ENCODE results near the gene CTNNA3. TPM values are rescaled to one million over a fixed set of nuclear protein-coding genes. Genes with fewer than 3 reads are reported as not detected.

CTNNA3 gene
- total RNA-seq, 4 donors from 2014 or later: 0.68 to 75.2 (median 1.4) TPM

DNA sequence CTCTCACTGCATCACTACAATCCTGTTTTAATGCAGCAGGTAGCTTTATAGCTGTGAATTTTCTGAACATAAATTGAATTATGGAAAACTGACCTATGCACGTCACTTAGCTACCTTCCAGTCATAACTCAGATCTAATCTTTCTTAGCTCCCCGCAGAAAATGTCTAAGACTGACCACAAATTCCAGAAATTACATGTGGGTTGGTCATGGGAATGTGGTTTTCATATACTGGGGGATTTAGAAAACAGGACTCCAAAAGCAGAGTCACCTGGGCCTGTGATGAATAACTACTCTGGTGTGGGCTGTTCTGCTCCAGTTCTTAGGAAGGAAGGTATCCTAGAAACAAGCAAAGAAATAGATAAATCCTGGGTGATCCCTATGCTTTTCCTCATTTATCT lies 948.5 kb downstream of the CTNNA3 start:
- Histone ChIP-seq H3K27me3 (no peaks in the 10 kb centered on the region), H3K27ac (no peak overlapping the region), H3K9me3 (no peaks in the 10 kb centered on the region), H3K4me3 (no peak overlapping the region), H3K4me1 (no peaks in the 10 kb centered on the region), H3K36me3 (no peaks in the 10 kb centered on the region)
- intact Hi-C loops (cut with DNase I; ENCODE audit: low total_unique reads) (no loop called here), in situ Hi-C loops (cut with MboI; ENCODE audit: low pct_ligation_motif_present in 1 of 4, low pct_unique_long_range_greater_than_20kb in 1 of 4, low sequenced_read_pairs in 3 of 4) (no loop called here)
- WGBS, 2 donors (ENCODE audit: low coverage in 1 of 2): 60 to 67% methylated on average over 1 to 2 of the region's 2 CpGs
- DNase-seq: no peak
- TF ChIP-seq EP300 (IDR thresholded peaks at IDR 0.05; ENCODE audit: low read depth) (no peak), POLR2AphosphoS5 (IDR thresholded peaks at IDR 0.05) (no peak), CTCF (IDR thresholded peaks at IDR 0.05) (no peak), POLR2A (IDR thresholded peaks at IDR 0.05) (no peak)

- in situ Hi-C loops (cut with MboI; ENCODE audit: low pct_ligation_motif_present in 1 of 4, low pct_unique_long_range_greater_than_20kb in 1 of 4, low sequenced_read_pairs in 3 of 4) (no loop called here), intact Hi-C loops (cut with DNase I; ENCODE audit: low total_unique reads) (no loop called here)
- H3K27me3 ChIP-seq: no peaks in the 10 kb centered on the region
- H3K27ac ChIP-seq: no peak overlapping the region
- no peaks in the 10 kb centered on the region for H3K36me3 ChIP-seq
- no peaks in the 10 kb centered on the region for H3K9me3 ChIP-seq
- H3K4me3 ChIP-seq: no peak overlapping the region
- TF ChIP-seq CTCF (IDR thresholded peaks at IDR 0.05): no peak
- DNase-seq: no peak
- 62 to 85% methylated on average over 2 of the region's 2 CpGs for WGBS, 2 donors (ENCODE audit: low coverage in 1 of 2)
- no peaks in the 10 kb centered on the region for H3K4me1 ChIP-seq
These were observed 949.3 kb downstream of the CTNNA3 start for GRCh38 chr10:66746711-66747110.

- in situ Hi-C loops (cut with MboI; ENCODE audit: low pct_ligation_motif_present in 1 of 4, low pct_unique_long_range_greater_than_20kb in 1 of 4, low sequenced_read_pairs in 3 of 4): no loop called here
- intact Hi-C loops (cut with DNase I; ENCODE audit: low total_unique reads): no loop called here
- Histone ChIP-seq H3K4me3 (no peak overlapping the region), H3K36me3 (no peaks in the 10 kb centered on the region), H3K27me3 (no peaks in the 10 kb centered on the region), H3K27ac (no peak overlapping the region), H3K9me3 (no peaks in the 10 kb centered on the region), H3K4me1 (no peaks in the 10 kb centered on the region)
- no peak for DNase-seq
- TF ChIP-seq POLR2A (IDR thresholded peaks at IDR 0.05): no peak
- no peak for TF ChIP-seq CTCF (IDR thresholded peaks at IDR 0.05)
- no peak for TF ChIP-seq POLR2AphosphoS5 (IDR thresholded peaks at IDR 0.05)
- TF ChIP-seq EP300 (IDR thresholded peaks at IDR 0.05; ENCODE audit: low read depth): no peak
These were observed 949.7 kb downstream of the CTNNA3 start for GRCh38 chr10:66746246-66746645.

DNA sequence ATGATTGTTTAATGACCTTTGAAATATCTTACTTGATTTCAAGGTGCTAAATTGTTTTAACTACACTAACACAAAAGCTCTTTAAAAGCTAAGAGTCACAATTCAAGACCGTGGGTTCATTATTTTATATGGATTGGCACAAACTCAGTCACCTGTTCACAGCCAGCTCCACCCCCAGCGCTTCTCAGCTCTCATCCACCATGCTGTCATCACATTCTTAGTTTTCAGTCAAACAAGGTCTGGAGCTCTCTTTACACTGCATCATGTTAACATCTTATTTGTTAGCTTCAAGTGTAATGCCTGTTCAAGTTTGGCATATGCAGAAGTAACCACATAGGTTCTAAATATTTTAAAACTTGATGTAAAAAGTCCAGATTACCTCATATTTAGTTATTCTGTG lies 951.1 kb downstream of the CTNNA3 start:
- Histone ChIP-seq H3K36me3 (no peaks in the 10 kb centered on the region), H3K4me1 (no peaks in the 10 kb centered on the region), H3K27ac (no peak overlapping the region), H3K9me3 (no peaks in the 10 kb centered on the region), H3K27me3 (no peaks in the 10 kb centered on the region), H3K4me3 (no peak overlapping the region)
- TF ChIP-seq POLR2AphosphoS5 (IDR thresholded peaks at IDR 0.05) (no peak), POLR2A (IDR thresholded peaks at IDR 0.05) (no peak), CTCF (IDR thresholded peaks at IDR 0.05) (no peak), EP300 (IDR thresholded peaks at IDR 0.05; ENCODE audit: low read depth) (no peak)
- intact Hi-C loops (cut with DNase I; ENCODE audit: low total_unique reads): no loop called here
- DNase-seq: no peak
- in situ Hi-C loops (cut with MboI; ENCODE audit: low pct_ligation_motif_present in 1 of 4, low pct_unique_long_range_greater_than_20kb in 1 of 4, low sequenced_read_pairs in 3 of 4): no loop called here
- 62 to 68% methylated on average over 2 of the region's 2 CpGs for WGBS, 2 donors (ENCODE audit: low coverage in 1 of 2)
